Osteoblast (primary cell): ENCODE results near the gene HTT-AS. TPM values are rescaled to one million over a fixed set of nuclear protein-coding genes. Genes with fewer than 3 reads are reported as not detected.
"Not testable (repeated sequence)": the region's sequence is repeated elsewhere in the genome, so short reads cannot be mapped to it uniquely, and the experiment has no call there.

Experiments
- DNase-seq: peaks from one replicate; pipeline ENCODE4 v3.0.0; 2011; ENCODE audit warnings: low spot score, mixed read lengths; ENCODE audit not compliant: insufficient read length; ENCODE audit errors: missing footprints
- H2AFZ ChIP-seq: 2 replicates; pipeline ENCODE4 v1.6.0; 2011; ENCODE audit warnings: mild to moderate bottlenecking, low read length
- H3K27ac ChIP-seq: 2 replicates; pipeline ENCODE4 v1.5.1; 2011; ENCODE audit warnings: mild to moderate bottlenecking, low read depth, low read length, moderate library complexity
- H3K27me3 ChIP-seq: 2 replicates; pipeline ENCODE4 v1.6.0; 2012; ENCODE audit warnings: mild to moderate bottlenecking, control low read depth, inconsistent platforms, low read length, moderate library complexity; ENCODE audit not compliant: insufficient read depth
- H3K36me3 ChIP-seq: 2 replicates; pipeline ENCODE4 v1.5.1; 2011; ENCODE audit warnings: mild to moderate bottlenecking, low read length, control low read depth, moderate library complexity; ENCODE audit not compliant: insufficient read depth
- H3K4me1 ChIP-seq: 2 replicates; pipeline ENCODE4 v1.5.1; 2011; ENCODE audit warnings: mild to moderate bottlenecking, low read length, control low read depth, moderate library complexity; ENCODE audit not compliant: insufficient read depth
- H3K4me2 ChIP-seq: 2 replicates; pipeline ENCODE4 v1.6.0; 2011; ENCODE audit warnings: mild to moderate bottlenecking, low read length; ENCODE audit not compliant: insufficient read depth
- H3K4me3 ChIP-seq: fragments of 200-600 bp; sonication (generic); 3 replicates; pipeline ENCODE4 v1.5.1; 2012; ENCODE audit warnings: mild to moderate bottlenecking, low read length, inconsistent platforms; ENCODE audit not compliant: insufficient read depth
- H3K79me2 ChIP-seq: 2 replicates; pipeline ENCODE4 v1.6.0; 2012; ENCODE audit warnings: mild to moderate bottlenecking, low read length, control low read depth, inconsistent platforms; ENCODE audit not compliant: insufficient read depth
- H3K9me3 ChIP-seq: 2 replicates; pipeline ENCODE4 v1.5.1; 2011; ENCODE audit warnings: low read depth, low read length, control low read depth
- H4K20me1 ChIP-seq: 2 replicates; pipeline ENCODE4 v1.6.0; 2012; ENCODE audit warnings: mild to moderate bottlenecking, low read length, control low read depth; ENCODE audit not compliant: insufficient read depth
- total RNA-seq: library from RNA; depleted of rRNA; stranded (reverse); fragments of >200 nt; gene quantifications from 2 replicates; pipeline ENCODE4 v1.2.3, GENCODE V29; 2012
- TF ChIP-seq, protein P1 (sequence below): IDR thresholded peaks from 2 replicates; pipeline ENCODE4 v1.5.1; 2011; ENCODE audit warnings: mild to moderate bottlenecking, low read depth, low read length, moderate library complexity; ENCODE audit errors: extremely low read depth

HTT-AS gene
- total RNA-seq, 1 donor, result not detected

DNA sequence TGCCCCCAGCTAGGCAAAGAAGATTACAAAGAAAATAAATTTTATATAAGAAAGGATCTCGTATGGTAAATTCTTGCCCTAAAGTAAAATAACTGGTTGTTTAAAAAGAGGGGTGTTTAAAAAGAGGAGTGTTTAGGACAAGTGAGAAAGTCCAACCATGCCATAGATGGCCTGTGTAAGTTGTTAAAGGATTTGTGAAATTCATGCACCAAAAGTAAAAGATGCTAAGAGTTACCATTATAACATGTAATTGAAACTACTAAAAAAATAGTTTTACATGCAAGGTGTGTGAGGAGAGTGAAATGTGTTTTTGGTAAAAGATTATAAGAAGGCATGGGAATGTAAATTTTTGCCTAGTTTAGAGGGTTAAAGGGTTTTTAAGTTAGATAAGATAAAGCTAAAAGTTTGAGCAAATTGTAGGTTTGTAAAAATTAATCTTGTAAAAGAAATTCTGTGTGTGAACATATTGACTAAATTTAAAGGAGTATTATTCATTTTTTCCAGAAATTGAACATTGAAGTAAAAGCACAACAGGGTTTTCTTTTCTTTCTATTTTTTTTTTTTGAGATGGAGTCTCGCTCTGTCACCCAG lies 20.1 kb downstream of the HTT-AS start:
- Histone ChIP-seq H3K27me3 (peaks cover 5% of the 10 kb centered on the region), H3K4me2 (no peak overlapping the region), H3K27ac (no peak overlapping the region), H3K79me2 (no peaks in the 10 kb centered on the region), H4K20me1 (no peaks in the 10 kb centered on the region), H3K4me3 (no peak overlapping the region), H3K4me1 (peaks cover 4% of the 10 kb centered on the region), H2AFZ (no peak overlapping the region), H3K9me3 (peaks cover 4% of the 10 kb centered on the region), H3K36me3 (no peaks in the 10 kb centered on the region)
- DNase-seq, result no peak
- TF ChIP-seq, protein P1, sequence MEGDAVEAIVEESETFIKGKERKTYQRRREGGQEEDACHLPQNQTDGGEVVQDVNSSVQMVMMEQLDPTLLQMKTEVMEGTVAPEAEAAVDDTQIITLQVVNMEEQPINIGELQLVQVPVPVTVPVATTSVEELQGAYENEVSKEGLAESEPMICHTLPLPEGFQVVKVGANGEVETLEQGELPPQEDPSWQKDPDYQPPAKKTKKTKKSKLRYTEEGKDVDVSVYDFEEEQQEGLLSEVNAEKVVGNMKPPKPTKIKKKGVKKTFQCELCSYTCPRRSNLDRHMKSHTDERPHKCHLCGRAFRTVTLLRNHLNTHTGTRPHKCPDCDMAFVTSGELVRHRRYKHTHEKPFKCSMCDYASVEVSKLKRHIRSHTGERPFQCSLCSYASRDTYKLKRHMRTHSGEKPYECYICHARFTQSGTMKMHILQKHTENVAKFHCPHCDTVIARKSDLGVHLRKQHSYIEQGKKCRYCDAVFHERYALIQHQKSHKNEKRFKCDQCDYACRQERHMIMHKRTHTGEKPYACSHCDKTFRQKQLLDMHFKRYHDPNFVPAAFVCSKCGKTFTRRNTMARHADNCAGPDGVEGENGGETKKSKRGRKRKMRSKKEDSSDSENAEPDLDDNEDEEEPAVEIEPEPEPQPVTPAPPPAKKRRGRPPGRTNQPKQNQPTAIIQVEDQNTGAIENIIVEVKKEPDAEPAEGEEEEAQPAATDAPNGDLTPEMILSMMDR, result no peak

GRCh38 chr4:3051141-3051897 lies 23.0 kb downstream of the HTT-AS start:
- not testable (repeated sequence) for H2AFZ ChIP-seq

GRCh38 chr4:3047464-3048286 lies 26.7 kb downstream of the HTT-AS start:
- peak overlapping the region; percentile 51 for H3K4me2 ChIP-seq
- peak; percentile 31 for DNase-seq

More at GRCh38 chr4:3051141-3051897, 23.0 kb downstream of the HTT-AS start:
- not testable (repeated sequence) for H3K27ac ChIP-seq, H3K36me3 ChIP-seq, H3K4me2 ChIP-seq, H3K27me3 ChIP-seq, H3K4me1 ChIP-seq, DNase-seq, H3K79me2 ChIP-seq, H3K9me3 ChIP-seq, H4K20me1 ChIP-seq, H3K4me3 ChIP-seq

GRCh38 chr4:3046623-3047022 lies 27.7 kb downstream of the HTT-AS start:
- no peaks in the 10 kb centered on the region for H3K36me3 ChIP-seq
- H3K27me3 ChIP-seq, result peaks cover under 1% of the 10 kb centered on the region
- H3K79me2 ChIP-seq, result no peaks in the 10 kb centered on the region
- no peak overlapping the region for H3K4me3 ChIP-seq
- H3K9me3 ChIP-seq, result no peaks in the 10 kb centered on the region
- TF ChIP-seq, protein P1, result no peak
- no peak overlapping the region for H3K4me2 ChIP-seq
- peaks cover 20% of the 10 kb centered on the region for H3K4me1 ChIP-seq
- DNase-seq, result no peak
- H2AFZ ChIP-seq, result no peak overlapping the region
- no peaks in the 10 kb centered on the region for H4K20me1 ChIP-seq
- H3K27ac ChIP-seq, result no peak overlapping the region

More at GRCh38 chr4:3047464-3048286, 26.7 kb downstream of the HTT-AS start:
- Histone ChIP-seq H3K79me2 (no peaks in the 10 kb centered on the region), H3K27me3 (peaks cover 5% of the 10 kb centered on the region), H3K4me3 (peak overlapping the region; percentile 30), H3K9me3 (no peaks in the 10 kb centered on the region), H3K4me1 (peaks cover 12% of the 10 kb centered on the region), H3K36me3 (no peaks in the 10 kb centered on the region), H3K27ac (no peak overlapping the region), H4K20me1 (no peaks in the 10 kb centered on the region), H2AFZ (no peak overlapping the region)
- TF ChIP-seq, protein P1, result peak; percentile 72
